Stimulated activated CD4-positive, alpha-beta T cell treated with anti-CD3 and anti-CD28 coated beads, TNF-alpha, amount 100 ng/mL, for 24 hours (primary cell): ENCODE measurements around the gene PPP1R1B.

ENCODE experiments used
- DNase-seq, 3 experiments: peaks; one replicate each; pipeline ENCODE4 v3.0.0-alpha.2; 2020; ENCODE audit warnings: low read depth in 3 of 3

The PPP1R1B gene

GRCh38 chr17:39652587-39653315 is 26.0 kb downstream of the PPP1R1B start:
- no peak for DNase-seq

DNA sequence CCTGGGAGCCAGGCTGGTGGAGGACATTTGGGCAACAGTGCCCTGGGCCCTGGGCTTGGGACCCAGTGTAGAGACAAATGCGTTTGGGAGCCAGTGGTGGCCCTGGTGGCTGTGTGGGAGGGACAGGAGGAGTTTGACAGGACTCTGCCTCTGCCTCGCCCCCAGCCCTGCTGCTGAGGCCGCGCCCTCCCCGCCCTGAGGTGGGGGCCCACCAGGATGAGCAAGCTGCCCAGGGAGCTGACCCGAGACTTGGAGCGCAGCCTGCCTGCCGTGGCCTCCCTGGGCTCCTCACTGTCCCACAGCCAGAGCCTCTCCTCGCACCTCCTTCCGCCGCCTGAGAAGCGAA is 26.5 kb downstream of the PPP1R1B start:
- DNase-seq: no peak

DNA sequence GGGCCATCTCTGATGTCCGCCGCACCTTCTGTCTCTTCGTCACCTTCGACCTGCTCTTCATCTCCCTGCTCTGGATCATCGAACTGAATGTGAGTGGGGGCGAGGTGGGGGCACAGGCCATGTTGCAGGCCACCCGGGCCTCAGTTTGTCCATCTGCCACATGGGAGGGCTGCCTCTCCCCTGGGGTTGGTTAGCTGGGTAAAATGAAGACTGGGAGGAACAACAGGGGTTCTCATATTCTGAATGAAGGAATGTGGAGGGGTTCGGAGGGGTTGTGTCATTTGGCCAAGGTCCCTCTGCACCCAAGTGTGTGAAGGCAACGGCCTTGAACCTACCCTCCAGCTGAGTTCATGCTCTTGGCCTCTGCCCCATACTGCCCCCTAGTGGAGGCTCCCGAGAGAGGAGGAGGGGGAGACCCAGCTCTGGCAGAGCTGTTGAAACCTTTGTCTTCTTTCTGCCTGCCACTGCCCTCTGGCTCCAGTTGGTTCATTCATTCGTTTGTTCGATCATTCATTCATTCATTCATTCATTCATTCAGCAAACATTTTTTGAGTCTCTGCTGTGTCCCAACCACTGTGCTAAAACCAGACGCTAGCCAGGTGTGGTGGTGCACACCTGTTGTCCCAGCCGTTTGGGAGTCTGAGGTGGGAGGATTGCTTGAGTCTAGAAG is 27.0 kb downstream of the PPP1R1B start:
- DNase-seq: peak; percentile 64 to 79 (median 70)

GRCh38 chr17:39655105-39655504 is 28.4 kb downstream of the PPP1R1B start:
- no peak for DNase-seq

DNA sequence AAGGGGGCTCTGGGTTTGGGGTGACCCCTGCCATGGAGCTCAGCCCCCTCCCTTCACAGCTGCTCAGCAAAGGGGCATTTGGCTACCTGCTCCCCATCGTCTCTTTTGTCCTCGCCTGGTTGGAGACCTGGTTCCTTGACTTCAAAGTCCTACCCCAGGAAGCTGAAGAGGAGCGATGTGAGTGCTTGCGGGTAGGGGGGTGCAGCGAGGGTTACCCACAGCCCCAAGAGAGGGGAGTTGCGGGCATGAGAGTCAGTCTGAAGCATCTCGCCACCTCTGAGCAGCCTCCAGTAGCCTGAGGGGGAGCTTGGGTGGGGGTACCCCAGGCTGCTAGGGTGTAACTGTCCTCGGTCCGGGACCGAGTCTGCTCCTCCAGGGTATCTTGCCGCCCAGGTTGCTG is 31.6 kb downstream of the PPP1R1B start:
- no peak for DNase-seq

GRCh38 chr17:39658760-39659159 is 32.0 kb downstream of the PPP1R1B start:
- DNase-seq: no peak

DNA sequence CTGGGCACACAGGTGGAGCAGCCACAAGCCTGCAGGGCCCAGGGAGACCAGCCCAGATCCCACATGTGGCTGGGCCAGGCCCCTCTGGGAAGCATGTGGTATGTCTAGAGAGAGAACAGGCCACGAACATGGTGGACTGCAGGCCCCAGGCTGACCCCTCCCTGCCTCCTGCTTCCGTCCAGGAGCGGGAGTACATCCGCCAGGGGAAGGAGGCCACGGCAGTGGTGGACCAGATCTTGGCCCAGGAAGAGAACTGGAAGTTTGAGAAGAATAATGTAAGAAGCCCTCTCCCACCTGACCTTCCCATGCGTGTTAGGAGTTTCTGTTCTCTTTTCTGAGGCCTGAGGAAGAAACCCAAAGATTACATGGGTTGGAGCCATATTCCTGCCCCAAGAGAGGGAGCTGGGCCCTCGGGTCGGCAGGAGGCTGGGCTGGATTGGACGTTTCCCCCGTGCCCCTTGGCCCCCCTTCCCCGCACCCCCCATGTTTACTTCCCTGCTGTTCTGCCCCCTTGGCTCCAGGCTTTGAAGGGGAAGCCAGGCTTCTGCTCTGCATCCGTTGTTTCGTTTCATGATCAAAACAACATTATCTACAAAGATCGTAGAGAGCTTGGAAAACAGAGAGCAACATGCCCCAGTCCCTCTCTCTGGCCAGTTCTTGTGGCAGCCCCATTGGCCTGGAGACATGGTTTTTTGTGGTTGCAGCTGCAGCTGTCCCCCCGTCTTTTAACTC is 32.7 kb downstream of the PPP1R1B start:
- DNase-seq: no peak

GRCh38 chr17:39660011-39660360 is 33.2 kb downstream of the PPP1R1B start:
- DNase-seq: no peak

DNA sequence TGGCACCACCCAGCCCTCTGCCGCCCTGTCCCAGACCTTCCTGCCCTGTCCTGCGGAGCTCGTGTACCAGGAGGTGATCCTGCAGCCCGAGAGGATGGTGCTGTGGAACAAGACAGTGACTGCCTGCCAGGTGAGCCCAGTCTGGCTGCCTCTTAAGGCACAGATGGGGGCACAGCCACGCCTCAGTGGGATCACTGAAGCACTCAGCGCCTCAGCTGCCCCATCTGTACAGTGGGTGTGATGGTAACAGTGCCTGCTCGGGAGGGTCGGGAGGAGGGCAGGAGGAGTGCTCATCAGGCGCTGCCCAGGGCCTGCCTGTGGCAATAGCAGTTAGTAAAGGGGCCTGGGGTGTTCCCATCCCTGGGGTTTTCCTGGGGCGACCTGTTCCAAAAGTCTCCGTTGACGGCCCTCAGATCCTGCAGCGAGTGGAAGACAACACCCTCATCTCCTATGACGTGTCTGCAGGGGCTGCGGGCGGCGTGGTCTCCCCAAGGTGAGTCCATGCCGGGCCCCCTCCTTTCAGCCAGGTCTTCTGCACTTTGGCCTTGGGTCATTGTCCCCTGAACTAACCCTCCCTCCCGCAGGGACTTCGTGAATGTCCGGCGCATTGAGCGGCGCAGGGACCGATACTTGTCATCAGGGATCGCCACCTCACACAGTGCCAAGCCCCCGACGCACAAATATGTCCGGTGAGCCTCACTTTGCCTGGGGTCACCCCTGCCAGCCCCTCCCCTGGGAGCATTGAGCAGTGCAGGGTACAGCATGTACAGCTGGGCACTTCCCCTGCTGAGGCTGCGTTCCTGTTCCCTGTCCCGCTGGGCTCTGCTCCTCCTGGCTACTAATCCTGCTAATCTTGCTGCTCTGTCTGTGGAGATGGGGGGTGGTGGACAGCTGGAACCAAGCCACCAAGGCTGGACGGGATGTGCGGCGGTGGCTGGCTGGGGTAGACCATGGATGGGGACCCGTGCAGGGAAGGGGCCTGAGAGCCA is 33.9 kb downstream of the PPP1R1B start:
- no peak for DNase-seq

- DNase-seq: no peak
Observed at GRCh38 chr17:39661744-39662541, 35.2 kb downstream of the PPP1R1B start.

DNA sequence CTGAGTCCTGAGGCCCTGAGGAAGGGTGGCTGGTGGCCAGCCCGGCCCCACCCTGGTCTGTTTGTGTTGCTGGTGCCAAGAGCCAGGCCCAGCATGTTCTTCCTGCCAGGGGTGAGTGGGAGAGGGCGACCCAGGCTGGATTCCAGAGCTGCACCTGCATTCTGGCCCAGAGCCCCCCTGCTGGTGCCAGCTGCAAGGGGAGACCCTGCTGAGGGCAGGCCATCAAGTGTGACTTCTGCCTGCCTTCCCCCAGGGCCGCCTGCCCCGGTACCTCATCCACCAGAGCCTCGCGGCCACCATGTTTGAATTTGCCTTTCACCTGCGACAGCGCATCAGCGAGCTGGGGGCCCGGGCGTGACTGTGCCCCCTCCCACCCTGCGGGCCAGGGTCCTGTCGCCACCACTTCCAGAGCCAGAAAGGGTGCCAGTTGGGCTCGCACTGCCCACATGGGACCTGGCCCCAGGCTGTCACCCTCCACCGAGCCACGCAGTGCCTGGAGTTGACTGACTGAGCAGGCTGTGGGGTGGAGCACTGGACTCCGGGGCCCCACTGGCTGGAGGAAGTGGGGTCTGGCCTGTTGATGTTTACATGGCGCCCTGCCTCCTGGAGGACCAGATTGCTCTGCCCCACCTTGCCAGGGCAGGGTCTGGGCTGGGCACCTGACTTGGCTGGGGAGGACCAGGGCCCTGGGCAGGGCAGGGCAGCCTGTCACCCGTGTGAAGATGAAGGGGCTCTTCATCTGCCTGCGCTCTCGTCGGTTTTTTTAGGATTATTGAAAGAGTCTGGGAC is 36.0 kb downstream of the PPP1R1B start:
- DNase-seq: no peak

DNA sequence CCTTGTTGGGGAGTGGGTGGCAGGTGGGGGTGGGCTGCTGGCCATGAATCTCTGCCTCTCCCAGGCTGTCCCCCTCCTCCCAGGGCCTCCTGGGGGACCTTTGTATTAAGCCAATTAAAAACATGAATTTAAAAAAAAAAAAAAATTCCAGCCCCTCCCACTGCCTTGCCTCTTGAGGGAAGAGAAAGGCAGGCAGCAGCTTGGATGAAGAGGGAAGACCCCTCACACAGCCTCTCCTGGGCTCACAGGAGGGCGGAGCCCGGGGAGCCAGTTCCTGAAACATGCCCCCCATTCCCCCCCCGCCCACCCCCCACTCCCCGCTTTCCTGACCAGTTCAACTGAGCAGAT is 36.6 kb downstream of the PPP1R1B start:
- DNase-seq: no peak

DNA sequence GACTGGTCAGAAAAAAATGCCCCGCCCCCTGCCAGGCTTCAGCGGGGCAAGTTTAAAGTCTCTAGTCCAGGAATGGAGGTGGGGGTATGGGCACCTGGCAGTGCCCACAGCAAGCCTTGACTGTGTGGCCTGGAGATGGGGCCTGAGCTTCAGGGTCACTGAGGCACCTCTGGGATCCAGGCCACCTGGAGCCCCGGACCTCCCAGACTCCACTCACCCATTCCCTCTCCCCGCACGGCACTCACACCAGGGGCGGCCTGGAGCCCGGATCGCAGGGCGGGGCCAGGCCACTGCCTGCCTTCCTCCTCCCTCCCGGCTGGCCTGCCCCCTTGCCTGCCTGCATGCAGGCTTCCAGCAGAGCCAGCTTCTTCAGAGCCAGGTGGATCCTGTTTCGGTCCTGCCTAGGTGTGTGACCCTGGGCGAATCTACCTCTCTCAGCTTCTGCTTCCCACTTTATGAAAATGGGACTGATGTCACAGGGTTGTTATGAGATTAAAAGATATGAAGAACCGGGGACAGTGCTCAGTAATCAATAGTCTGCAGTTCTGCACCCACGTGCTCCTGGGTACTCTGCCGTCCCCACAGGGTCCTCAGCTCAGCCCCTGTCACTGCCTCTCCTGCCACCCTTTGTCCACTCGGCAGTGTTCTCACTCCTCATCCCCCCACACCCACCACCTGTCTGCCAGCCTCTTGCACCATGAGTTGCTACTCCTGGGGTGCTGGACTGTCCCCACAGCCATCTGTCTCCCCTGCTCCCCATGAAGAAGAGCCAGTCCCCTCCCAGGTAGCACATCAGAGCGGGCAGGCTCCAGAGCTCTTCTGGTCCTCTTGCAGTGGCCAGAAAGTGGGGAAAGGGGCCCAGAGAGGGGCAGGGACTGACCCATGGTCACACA is 37.2 kb downstream of the PPP1R1B start:
- no peak for DNase-seq

DNA sequence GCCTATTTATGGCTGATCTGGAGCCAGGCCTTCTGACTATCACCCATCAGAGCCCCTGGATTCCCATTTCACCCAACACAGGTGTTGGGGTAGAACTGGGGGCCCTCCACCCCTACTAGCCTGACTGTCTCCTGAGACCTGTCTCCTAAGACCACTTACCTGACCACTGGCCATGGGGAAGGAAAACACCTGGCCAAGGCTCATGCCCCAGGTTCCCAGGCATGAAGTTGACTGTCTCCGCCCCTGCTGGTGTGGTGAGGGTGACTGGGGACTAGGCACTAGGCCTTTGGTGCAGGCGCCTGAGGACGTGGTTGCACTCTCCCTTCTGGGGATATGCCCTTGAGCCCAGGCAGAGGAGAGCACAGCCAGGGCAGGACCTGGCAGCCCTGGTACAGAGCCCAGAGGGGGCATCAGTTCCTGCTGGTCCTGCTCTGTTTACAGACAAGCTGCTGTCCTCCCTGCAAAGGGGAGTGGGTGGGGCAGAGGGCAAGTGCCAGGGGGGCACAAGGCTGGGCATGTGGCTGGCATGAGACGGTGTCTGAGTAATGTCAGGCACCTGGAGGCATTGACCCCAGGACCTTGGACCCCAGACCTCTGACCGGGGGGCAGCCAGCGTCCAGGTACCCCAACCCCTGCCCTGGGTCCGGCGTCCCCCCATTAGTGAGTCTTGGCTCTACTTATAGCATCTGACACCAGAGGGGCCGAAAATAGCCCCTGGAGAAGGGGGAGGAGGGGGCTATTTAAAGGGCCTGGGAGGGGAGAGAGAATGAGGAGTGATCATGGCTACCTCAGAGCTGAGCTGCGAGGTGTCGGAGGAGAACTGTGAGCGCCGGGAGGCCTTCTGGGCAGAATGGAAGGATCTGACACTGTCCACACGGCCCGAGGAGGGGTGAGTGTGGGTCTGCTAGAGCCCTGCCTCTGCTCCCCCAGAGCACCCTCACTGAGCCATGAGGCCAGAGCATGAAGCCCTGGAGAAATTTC is 38.1 kb downstream of the PPP1R1B start, which contains the start of gene TCAP:
TCAP (plus strand) TSS at position 769 of the 981 bp plus-strand sequence; CDS start at position 780, 11 bp downstream.
- DNase-seq: no peak

GRCh38 chr17:39665642-39666224 is 39.0 kb downstream of the PPP1R1B start:
- DNase-seq: no peak

- DNase-seq: no peak
Observed at GRCh38 chr17:39666231-39666600, 39.5 kb downstream of the PPP1R1B start.

DNA sequence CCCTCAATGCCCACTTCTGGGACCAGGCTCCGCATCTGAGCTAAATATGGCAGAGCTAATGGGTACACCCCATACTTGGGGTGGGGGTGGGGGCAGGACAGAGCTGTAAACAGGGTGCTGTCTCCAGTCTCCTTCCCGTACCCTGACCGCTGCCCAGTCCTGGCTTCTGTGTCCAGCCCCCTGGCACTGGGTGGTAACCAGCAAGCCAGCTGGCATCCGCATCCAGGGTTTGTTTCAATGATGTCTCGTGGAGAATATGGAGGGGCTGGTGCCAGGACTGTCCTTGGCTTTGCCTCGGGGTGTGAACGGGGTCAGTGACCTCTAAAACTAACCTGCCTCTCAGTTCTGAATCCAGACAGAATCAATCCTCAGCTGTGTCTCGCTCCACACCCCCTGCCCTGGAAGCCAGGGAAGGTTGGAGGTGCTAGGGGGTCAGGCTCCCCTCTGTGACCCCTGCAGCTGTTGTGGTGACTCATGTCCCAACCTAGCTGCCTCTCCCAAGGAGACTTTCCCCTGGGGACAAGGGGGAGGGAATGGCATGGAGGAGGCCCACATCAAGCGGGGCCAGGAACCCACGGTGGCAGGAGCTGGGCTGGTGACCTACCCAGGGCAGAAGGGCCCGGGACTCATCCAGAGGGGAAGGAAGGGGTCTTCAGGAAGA is 40.0 kb downstream of the PPP1R1B start:
- no peak for DNase-seq
